ENCODE results near the gene SLC66A2.
"Not testable (repeated sequence)": the region's sequence is repeated elsewhere in the genome, so short reads cannot be mapped to it uniquely, and the experiment has no call there.

Gene SLC66A2

DNA sequence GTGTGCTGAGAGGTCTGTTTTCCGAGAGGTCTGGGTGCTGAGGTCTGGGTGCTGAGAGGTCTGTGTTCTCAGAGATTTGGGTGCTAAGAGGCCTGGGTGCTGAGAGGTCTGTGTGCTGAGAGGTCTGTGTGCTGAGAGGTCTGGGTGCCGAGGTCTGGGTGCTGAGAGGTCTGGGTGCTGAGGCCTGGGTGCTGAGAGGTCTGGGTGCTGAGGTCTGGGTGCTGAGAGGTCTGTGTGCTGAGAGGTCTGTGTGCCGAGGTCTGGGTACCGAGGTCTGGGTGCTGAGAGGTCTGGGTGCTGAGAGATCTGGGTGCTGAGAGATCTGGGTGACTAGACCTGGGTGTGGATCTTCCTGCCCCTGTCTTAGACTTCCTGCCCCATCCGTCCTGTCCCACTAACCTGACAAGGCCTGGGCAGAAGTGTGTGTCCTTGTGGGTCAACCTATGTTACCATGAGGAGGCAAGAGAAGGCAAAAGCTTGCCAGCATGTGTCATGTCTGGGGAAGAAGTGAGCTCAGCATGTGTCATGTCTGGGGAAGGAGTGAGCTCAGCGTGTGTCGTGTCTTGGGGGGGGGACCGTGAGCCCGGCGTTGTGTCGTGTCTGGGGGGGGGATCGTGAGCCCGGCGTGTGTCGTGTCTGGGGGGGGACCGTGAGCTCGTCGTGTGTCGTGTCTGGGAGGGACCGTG lies 84.4 kb downstream of the SLC66A2 start:
- no peak for DNase-seq (ENCODE audit: low spot score)

DNA sequence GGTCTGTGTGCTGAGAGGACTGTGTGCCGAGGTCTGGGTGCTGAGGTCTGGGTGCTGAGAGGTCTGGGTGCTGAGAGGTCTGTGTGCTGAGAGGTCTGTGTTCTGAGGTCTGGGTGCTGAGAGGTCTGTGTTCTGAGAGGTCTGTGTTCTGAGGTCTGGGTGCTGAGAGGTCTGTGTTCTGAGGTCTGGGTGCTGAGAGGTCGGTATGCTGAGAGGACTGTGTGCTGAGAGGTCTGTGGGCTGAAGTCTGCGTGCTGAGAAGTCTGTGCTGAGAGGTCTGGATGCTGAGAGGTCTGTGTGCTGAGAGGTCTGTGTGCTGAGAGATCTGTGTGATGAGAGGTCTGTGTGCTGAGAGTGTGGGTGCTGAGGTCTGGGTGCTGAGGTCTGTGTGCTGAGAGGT lies 85.5 kb downstream of the SLC66A2 start:
- DNase-seq (ENCODE audit: low spot score): not testable (repeated sequence)

DNA sequence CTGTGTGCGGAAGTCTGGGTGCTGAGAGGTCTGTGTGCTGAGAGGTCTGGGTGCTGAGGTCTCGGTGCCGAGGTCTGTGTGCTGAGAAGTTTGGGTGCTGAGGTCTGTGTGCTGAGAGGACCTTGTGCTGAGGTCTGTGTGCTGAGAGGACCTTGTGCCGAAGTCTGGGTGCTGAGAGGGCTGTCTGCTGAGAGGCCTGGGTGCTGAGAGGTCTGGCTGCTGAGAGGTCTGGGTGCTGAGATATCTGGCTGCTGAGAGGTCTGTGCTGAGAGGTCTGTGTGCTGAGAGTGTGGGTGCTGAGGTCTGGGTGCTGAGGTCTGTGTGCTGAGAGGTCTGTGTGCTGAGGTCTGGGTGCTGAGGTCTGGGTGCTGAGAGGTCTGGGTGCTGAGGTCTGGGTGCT lies 86.5 kb downstream of the SLC66A2 start:
- DNase-seq (ENCODE audit: low spot score): not testable (repeated sequence)

GRCh38 chr18:79864006-79864725 lies 87.3 kb downstream of the SLC66A2 start:
- no peak for DNase-seq (ENCODE audit: low spot score)

DNA sequence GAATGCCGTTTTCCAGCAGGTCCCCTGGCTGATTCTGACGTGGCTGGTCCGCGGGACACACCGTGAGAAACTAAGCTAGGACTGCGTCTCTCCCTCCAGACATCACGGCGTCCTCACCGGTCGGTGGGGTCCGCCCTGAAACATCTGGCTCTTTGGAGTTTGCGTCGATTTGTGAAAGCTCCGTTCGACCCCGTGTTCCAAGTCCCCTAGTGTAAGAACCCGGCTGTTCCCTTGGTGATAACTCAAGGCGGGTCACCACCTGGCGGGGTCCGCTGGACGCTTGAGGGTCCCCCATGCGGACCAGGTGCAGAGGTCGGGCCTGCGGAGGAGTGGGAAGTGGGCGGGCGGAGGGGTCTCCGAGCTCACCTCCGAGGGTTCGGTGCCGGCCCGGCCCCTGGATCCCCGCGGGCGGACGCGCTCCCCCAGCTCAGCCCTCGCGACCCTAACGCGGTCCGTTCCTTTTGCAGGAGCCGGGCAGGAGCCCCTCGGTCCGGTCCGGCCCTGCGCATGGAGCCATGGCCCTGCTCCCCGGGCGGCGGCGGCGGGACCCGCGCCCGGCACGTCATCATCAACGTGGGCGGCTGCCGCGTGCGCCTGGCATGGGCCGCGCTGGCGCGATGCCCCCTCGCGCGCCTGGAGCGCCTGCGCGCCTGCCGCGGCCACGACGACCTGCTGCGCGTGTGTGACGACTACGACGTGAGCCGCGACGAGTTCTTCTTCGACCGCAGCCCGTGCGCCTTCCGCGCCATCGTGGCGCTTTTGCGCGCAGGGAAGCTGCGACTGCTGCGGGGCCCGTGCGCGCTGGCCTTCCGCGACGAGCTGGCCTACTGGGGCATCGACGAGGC lies 88.1 kb downstream of the SLC66A2 start:
- no peak for DNase-seq (ENCODE audit: low spot score)

DNA sequence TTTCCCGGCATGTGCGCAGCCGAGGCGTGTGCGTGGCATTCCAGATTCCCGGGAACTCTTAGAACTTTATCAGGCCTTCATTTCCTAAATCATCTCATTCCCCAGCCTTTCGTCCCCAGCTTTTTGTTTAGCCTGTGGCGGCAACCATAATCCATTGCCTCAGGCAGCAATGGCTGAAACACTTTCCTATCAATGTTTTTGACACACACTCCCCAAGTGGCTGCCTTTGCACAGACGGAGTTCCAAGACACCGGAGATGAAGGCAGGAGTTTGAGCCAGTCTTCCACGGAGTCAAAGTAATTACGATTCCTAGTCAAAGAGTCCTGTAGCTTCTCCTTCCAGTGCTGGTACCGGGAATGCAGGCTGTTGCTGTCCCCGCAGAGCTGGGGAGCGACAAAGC lies 88.9 kb downstream of the SLC66A2 start:
- DNase-seq (ENCODE audit: low spot score): no peak

DNA sequence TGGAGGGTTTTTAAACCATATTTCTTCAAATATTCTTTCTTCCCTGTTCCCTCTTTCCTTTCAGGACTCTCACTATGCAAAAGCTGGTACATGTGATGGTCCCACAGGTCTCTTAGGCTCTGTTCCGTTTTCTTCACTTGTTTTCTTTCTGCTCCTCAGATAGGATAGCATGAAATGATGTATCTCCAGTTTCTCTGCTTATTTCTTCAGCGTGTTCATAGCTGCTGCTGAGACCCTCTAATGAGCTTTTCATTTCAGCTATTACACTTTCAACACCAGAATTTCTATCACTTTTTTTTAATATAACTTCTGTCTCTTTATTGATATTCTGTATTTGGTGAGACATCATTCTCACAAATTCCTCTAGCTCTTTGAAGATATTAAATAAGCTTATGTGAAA lies 89.8 kb downstream of the SLC66A2 start:
- DNase-seq (ENCODE audit: low spot score): no peak

DNA sequence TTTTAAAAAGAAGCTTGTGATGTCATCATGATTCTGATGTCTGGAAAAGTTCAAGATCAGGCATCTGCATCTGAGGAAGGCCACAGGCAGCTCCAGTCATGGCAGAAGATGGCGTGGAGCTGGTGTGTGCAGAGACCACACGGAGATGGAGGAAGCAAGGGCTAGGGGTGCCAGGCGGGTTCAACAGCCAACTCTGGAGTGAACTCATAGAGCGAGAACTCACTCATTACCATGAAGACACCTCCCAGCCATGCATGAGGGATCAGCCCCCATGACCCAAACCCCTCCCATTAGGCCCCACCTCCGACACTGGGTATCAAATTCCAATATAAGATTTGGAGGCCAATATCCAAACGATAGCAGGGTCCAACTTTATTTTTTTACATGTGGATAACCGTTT lies 92.1 kb downstream of the SLC66A2 start:
- DNase-seq (ENCODE audit: low spot score): no peak

DNA sequence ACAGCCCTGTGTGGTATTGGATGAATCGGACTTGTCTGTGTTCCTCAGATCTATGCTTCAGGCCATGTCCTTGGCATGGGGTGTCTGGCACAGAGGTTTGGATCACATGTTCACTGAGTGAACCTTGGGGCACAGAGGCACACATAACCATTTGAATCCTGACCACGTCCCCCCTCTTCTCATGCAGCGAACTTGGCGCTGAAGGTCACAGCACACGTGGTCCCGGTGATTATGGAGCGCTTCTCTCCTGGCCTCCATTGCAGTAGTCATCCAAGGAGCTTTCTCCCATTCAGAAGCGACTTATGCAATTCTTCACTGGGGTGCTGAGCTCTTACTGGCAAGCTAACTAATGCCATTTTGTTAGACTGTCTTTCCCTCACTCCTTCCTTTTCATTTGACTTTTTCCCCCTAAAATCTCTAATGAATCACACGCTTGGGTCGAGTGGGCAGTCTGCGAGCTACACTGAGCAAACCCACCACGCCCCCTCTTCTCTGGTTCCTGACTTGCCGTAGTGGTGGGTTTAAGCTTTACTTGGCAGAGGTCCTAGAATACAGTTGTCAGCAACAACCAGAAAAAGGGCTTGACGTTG lies 94.3 kb downstream of the SLC66A2 start:
- no peak for DNase-seq (ENCODE audit: low spot score)

DNA sequence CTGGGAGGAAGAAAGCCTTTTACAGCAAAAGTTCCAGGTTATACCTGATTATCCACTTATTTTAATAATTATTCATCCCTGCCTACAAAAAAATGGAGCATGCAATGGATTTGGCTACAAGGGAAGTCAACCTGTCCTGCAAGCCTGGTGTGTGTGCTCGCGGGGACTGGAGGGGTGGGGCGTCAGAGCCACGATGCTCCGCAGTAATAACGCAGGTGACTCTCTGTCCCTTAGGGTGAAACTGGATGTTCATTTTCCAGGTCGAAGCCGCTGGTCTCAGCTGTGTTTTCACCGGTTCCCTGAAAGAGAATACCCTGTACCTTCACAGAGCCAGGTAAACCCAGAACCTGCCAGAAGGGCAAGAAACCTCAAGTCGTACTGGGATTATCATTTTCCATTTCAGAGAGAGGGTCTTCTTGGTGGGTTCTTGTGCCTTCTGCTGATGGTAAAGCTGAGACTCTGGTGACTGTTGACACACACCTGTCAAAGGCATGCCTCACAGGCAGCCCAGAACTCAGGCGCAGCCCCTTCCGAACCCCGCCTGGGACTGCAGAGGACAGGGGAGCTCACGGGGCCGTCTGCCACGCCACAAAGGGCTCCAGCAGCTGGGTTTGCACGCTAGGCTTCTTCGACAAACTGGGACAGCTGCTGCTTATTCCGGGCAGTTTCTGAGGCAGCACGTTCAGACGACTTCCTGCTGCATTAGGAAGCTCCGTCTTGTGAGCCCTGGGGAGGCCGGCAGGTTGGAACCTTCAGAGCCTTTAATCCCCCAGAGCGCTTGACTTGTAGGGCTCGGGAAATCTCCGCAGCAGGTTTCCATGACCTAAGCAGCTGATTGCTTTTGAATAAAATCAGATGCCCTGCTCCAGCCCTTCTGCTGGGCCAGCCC lies 95.1 kb downstream of the SLC66A2 start:
- DNase-seq (ENCODE audit: low spot score): peak; percentile 66

- DNase-seq (ENCODE audit: low spot score): no peak
These were observed 96.1 kb downstream of the SLC66A2 start for GRCh38 chr18:79855147-79855933.

- DNase-seq (ENCODE audit: low spot score): no peak
These were observed 97.5 kb downstream of the SLC66A2 start for GRCh38 chr18:79853993-79854364.

GRCh38 chr18:79853303-79853992 lies 98.0 kb downstream of the SLC66A2 start:
- DNase-seq (ENCODE audit: low spot score): no peak

DNA sequence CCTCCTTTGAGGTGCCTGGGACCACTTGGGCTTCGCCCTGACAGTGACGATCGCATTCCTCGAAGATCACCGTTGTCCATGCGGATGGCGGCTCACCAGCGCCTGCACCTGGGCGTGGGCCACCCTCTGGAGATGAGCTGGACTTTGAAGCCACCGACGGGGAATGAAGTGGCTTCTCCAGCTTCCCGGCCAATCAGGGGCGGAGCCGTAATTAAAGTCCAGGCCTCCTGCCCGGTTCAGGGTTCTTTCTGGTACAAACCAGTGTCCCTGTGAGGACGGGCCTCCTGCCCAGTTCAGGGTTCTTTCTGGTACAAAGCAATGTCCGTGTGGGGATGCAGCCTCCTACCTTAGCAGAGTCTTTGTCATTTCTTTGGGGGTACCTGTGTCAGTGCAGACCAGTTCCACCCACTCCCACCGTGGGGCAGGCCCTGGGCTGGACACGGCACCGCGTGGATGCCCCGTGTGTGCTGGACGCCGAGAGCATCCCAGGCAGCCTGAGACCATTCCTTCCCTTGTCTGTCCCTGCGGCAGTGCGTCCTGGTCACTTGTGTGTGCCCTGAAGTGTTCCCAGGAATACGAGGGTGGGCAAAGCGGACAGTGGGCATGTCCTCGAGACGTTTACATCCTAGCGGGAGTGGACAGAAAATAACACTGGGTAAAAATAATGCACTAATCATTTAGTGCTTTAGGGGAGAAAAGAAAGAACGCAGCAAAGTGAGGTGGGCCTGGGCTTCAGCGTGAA lies 98.7 kb downstream of the SLC66A2 start:
- DNase-seq (ENCODE audit: low spot score): no peak
